OCI-LY3 (cell line): ENCODE results near the gene DPP6.
A peak's percentile ranks its signal among the peaks of the same experiment; 100 is the strongest.

Source experiments
- H2AFZ ChIP-seq: fragments of 200-600, 300-600 bp; shearing (Covaris generic); 2 replicates; pipeline ENCODE4 v1.6.0; 2014; ENCODE audit warnings: antibody characterized with exemption, low read depth, low read length
- H3K27ac ChIP-seq: fragments of 200-600, 300-600 bp; sonication (generic); 2 replicates; pipeline ENCODE4 v1.5.1; 2014; ENCODE audit warnings: mild to moderate bottlenecking, low read length, moderate library complexity, mixed read lengths
- H3K27me3 ChIP-seq: fragments of 200-600, 300-600 bp; sonication (generic); 2 replicates; pipeline ENCODE4 v1.6.1; 2014; ENCODE audit warnings: low read depth, low read length, mixed read lengths
- H3K36me3 ChIP-seq: fragments of 200-600, 300-600 bp; sonication (generic); replicated peaks from 2 replicates; pipeline ENCODE3; 2014; ENCODE audit warnings: low read depth, low read length, mixed read lengths
- H3K4me1 ChIP-seq: fragments of 300-600, 200-600 bp; sonication (generic); 2 replicates; pipeline ENCODE4 v1.6.1; 2014; ENCODE audit warnings: low read length, mixed read lengths
- H3K4me2 ChIP-seq: fragments of 200-600, 300-600 bp; sonication (generic); 2 replicates; pipeline ENCODE4 v1.6.1; 2014; ENCODE audit warnings: low read length, mixed read lengths
- H3K4me3 ChIP-seq: fragments of 300-600, 200-600 bp; sonication (generic); 2 replicates; pipeline ENCODE4 v1.5.1; 2014; ENCODE audit warnings: antibody characterized with exemption, mild to moderate bottlenecking, low read length, moderate library complexity
- H3K79me2 ChIP-seq: fragments of 300-600, 200-600 bp; shearing (Covaris generic); 2 replicates; pipeline ENCODE4 v1.6.1; 2014; ENCODE audit warnings: mild to moderate bottlenecking, low read length, mixed read lengths
- H3K9ac ChIP-seq: fragments of 300-600, 200-600 bp; shearing (Covaris generic); 2 replicates; pipeline ENCODE4 v1.6.0; 2014; ENCODE audit warnings: mild to moderate bottlenecking, low read length, moderate library complexity
- H3K9me3 ChIP-seq: fragments of 200-600, 300-600 bp; shearing (Covaris generic); 2 replicates; pipeline ENCODE4 v1.6.1; 2014; ENCODE audit warnings: low read length, mixed read lengths; ENCODE audit not compliant: insufficient read depth
- H4K20me1 ChIP-seq: fragments of 200-600, 300-600 bp; sonication (generic); 2 replicates; pipeline ENCODE4 v1.6.1; 2016; ENCODE audit warnings: low read length, mixed read lengths; ENCODE audit not compliant: insufficient read depth
- CTCF ChIP-seq: fragments of 200-600, 300-600 bp; sonication (generic); IDR thresholded peaks from 2 replicates; pipeline ENCODE4 v1.5.1; 2014; ENCODE audit warnings: antibody characterized with exemption, low read length, low read depth
- EZH2phosphoT487 ChIP-seq: fragments of 200-600 bp; shearing (Covaris generic); IDR thresholded peaks from 2 replicates; pipeline ENCODE4 v1.6.1; 2018; ENCODE audit warnings: antibody characterized with exemption, mixed run types, low read depth

Gene DPP6

DNA sequence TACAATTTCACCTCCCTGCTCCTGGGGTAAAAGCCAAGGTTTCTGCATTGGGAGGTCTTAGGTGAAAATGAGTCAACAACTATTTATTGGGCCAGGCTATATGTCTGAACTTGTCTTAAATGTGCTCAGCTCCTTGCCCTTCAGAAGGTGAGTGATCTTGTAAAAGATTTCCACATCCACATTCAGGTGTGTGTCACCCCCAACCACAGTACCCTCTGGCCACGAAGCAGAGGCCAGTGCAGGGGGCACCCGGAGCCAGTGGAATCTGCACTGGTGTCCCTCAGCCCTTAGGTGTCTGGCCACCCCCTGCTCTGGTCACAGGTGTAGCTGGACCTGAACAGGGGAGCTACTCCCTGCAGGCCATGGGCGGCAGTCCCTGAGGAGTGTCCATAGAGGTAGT lies 752.3 kb downstream of the DPP6 start:
- Histone ChIP-seq H2AFZ (no peak overlapping the region), H3K9me3 (no peaks in the 10 kb centered on the region), H3K27me3 (peaks cover 22% of the 10 kb centered on the region), H3K27ac (no peak overlapping the region), H3K36me3 (no peaks in the 10 kb centered on the region), H3K79me2 (no peaks in the 10 kb centered on the region), H3K4me2 (no peak overlapping the region), H3K4me1 (no peaks in the 10 kb centered on the region), H4K20me1 (no peaks in the 10 kb centered on the region), H3K4me3 (no peak overlapping the region), H3K9ac (no peak overlapping the region)
- TF ChIP-seq CTCF (no peak), EZH2phosphoT487 (no peak)

DNA sequence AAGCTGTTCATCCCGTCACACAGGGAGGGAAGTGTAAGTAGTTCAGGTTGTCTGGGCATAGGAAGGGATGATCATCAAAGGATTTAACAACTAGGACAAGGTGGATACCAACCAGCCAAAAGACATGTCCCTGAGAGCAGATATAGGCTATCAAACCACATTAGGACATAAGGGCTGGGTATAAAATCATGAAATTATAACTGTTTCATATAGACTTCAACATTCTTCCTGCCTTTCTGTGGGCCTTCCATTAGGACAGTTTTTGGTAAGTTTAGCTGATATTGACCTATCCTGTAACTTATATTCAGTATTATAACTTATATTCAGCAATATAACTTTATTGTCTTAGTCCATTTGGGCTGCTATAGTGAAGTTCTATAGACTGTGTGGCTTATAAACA lies 759.8 kb downstream of the DPP6 start:
- no peak for TF ChIP-seq EZH2phosphoT487
- no peak for TF ChIP-seq CTCF
- no peaks in the 10 kb centered on the region for H3K79me2 ChIP-seq
- peaks cover 35% of the 10 kb centered on the region for H3K27me3 ChIP-seq
- no peaks in the 10 kb centered on the region for H3K36me3 ChIP-seq
- H3K4me3 ChIP-seq: no peak overlapping the region
- H3K4me1 ChIP-seq: peaks cover 7% of the 10 kb centered on the region; the same call in 1 of the 2 replicates
- H3K27ac ChIP-seq: no peak overlapping the region
- no peak overlapping the region for H3K4me2 ChIP-seq
- no peak overlapping the region for H3K9ac ChIP-seq
- H3K9me3 ChIP-seq: peaks cover 11% of the 10 kb centered on the region; the same call in 1 of the 2 replicates
- no peak overlapping the region for H2AFZ ChIP-seq
- H4K20me1 ChIP-seq: no peaks in the 10 kb centered on the region

DNA sequence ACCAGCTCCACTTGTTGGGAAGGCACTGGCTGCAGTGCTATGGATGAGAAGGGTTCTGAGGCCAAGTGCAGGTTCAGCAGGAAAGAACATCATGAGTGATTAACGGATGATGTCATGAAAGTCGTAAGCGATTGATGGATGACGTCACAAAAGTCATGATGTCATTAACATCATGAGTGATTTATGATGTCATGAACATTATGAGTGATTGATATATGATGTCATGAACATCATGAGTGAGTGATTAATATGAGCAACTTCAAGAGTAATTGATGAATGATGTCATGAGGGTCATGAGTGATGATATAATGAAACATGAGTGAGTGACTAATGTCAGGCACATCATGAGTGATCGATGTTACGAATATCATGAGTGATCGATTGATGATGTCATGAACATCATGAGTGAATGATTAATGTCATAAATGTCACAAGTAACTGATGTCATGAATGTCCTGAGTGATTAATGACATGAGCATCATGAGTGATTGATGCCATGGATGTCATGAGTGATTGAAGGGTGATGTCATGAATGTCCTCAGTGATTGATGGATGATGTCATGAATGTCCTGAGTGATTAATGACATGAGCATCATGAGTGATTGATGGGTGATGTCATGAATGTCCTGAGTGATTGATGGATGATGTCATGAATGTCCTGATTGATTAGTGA lies 765.2 kb downstream of the DPP6 start:
- Histone ChIP-seq H3K27ac (no peak overlapping the region), H3K27me3 (peaks cover 32% of the 10 kb centered on the region), H3K4me1 (no peaks in the 10 kb centered on the region), H2AFZ (no peak overlapping the region), H4K20me1 (no peaks in the 10 kb centered on the region), H3K79me2 (no peaks in the 10 kb centered on the region), H3K4me3 (no peak overlapping the region), H3K4me2 (no peak overlapping the region), H3K9ac (no peak overlapping the region), H3K36me3 (no peaks in the 10 kb centered on the region), H3K9me3 (peaks cover 4% of the 10 kb centered on the region; the same call in 1 of the 2 replicates)
- no peak for TF ChIP-seq CTCF
- no peak for TF ChIP-seq EZH2phosphoT487

DNA sequence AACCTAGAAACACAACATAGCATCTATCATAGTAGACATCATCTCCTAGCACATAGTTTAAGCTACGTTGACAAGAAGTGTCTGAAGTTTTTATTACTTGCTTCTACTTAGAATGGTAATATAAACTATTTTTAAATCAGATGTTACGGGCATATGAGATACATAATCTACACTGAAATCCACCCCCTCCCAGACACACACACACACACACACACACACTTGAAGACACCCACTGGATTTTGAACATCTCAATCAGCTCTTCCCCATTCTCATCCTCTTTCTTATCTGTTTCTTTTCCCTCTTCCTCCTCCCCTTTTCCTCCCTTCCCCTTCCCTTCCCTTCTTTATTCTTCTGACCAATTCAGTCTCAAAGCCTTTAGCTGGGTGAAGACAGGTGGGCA lies 774.8 kb downstream of the DPP6 start:
- no peaks in the 10 kb centered on the region for H4K20me1 ChIP-seq
- TF ChIP-seq CTCF (no peak), EZH2phosphoT487 (no peak)
- peaks cover 75% of the 10 kb centered on the region for H3K27me3 ChIP-seq
- no peak overlapping the region for H2AFZ ChIP-seq
- no peak overlapping the region for H3K9ac ChIP-seq
- peaks cover 4% of the 10 kb centered on the region; the same call in 1 of the 2 replicates for H3K4me1 ChIP-seq
- no peaks in the 10 kb centered on the region for H3K9me3 ChIP-seq
- no peak overlapping the region for H3K27ac ChIP-seq
- peak overlapping the region; percentile 15; the same call in 1 of the 2 replicates for H3K4me3 ChIP-seq
- H3K4me2 ChIP-seq: peak overlapping the region; percentile 28
- no peaks in the 10 kb centered on the region for H3K36me3 ChIP-seq
- no peaks in the 10 kb centered on the region for H3K79me2 ChIP-seq
